ENCODE data around the gene KRT35.

DNA sequence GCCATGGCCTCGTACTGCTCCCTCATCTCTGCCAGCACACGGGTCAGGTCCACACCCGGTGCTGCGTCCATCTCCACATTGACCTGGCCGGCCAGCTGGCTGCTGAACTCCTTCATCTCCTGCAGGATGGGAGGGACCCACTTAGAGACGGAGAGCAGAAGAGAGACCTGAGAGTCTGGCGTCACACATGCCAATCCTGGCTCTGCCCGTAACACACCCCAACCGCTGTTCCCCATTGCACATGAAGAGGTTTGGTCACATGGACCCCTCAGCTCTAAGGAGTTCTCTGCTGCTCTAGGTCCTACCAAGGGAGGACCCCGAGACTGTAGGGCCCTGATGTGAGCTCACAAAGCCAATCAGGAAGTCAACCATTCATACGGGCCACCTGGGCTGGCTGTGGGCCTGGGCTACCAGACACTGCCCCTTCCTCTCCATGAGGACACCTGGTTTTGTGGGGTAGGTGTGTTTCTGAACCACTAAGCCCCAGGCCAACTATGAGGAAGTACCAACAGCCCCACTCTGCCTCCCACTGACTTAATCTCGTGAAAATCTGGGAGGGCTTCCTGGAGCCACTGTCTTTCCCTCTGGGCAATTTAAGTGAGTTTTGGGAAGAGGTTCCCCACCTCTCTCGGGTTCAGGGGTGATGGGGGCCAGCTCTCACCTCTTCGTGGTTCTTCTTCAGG is 35.3 kb upstream of the KRT35 start:
- TF ChIP-seq, protein P1, sequence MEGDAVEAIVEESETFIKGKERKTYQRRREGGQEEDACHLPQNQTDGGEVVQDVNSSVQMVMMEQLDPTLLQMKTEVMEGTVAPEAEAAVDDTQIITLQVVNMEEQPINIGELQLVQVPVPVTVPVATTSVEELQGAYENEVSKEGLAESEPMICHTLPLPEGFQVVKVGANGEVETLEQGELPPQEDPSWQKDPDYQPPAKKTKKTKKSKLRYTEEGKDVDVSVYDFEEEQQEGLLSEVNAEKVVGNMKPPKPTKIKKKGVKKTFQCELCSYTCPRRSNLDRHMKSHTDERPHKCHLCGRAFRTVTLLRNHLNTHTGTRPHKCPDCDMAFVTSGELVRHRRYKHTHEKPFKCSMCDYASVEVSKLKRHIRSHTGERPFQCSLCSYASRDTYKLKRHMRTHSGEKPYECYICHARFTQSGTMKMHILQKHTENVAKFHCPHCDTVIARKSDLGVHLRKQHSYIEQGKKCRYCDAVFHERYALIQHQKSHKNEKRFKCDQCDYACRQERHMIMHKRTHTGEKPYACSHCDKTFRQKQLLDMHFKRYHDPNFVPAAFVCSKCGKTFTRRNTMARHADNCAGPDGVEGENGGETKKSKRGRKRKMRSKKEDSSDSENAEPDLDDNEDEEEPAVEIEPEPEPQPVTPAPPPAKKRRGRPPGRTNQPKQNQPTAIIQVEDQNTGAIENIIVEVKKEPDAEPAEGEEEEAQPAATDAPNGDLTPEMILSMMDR (IDR thresholded peaks at IDR 0.05; ENCODE audit: extremely low read depth in 1 of 2, insufficient read depth in 1 of 2, low read depth in 1 of 2, low read length in 2 of 2): no peak
- TF ChIP-seq POLR2A (IDR thresholded peaks at IDR 0.05; ENCODE audit: low read depth, low read length): no peak
